A549 (cell line): Measurements from ENCODE around the gene BST1.

Experiments used
- CHD2 ChIP-seq: fragments of 150-350 bp; IDR thresholded peaks from 2 replicates; pipeline ENCODE4 v1.6.1; 2014; ENCODE audit warnings: low read length; ENCODE audit not compliant: partially characterized antibody
- EP300 ChIP-seq, 2 experiments: fragments of >200 bp; sonication (Bioruptor Twin); formaldehyde crosslinking; IDR thresholded peaks; 2 replicates in 1 of 2; 3 replicates in 1 of 2; pipeline ENCODE4 v1.6.1; 2016 to 2017
- ESRRA ChIP-seq: fragments of 150-350 bp; IDR thresholded peaks from 2 replicates; pipeline ENCODE4 v1.6.1; 2014; ENCODE audit warnings: mild to moderate bottlenecking, low read length, borderline replicate concordance
- FOSL2 ChIP-seq, 2 experiments: fragments of 450-650 bp in 1 of 2; fragments of >200 bp in 1 of 2; sonication (Bioruptor Twin) in 1 of 2; formaldehyde crosslinking; IDR thresholded peaks; 2 replicates each; pipeline versions ENCODE4 v1.5.0 to v1.6.1; 2016 to 2020; ENCODE audit warnings: mild to moderate bottlenecking in 1 of 2, moderate library complexity in 1 of 2
- GATA3 ChIP-seq: IDR thresholded peaks from 2 replicates; pipeline ENCODE4 v1.6.1; 2012; ENCODE audit warnings: borderline replicate concordance
- HDAC2 ChIP-seq: fragments of 200-600 bp; sonication (generic); IDR thresholded peaks from 2 replicates; pipeline ENCODE4 v1.6.1; 2016
- KDM1A ChIP-seq: fragments of 200-600 bp; sonication (generic); IDR thresholded peaks from 2 replicates; pipeline ENCODE4 v1.6.1; 2016; ENCODE audit warnings: low read depth, mild to moderate bottlenecking
- POLR2A ChIP-seq: IDR thresholded peaks from 2 replicates; pipeline ENCODE4 v1.6.1; 2012; ENCODE audit warnings: mild to moderate bottlenecking, low read length
- RARB ChIP-seq: fragments of 250-450 bp; sonication (Bioruptor Pico); IDR thresholded peaks from 2 replicates; pipeline ENCODE4 v1.8.0; 2021; ENCODE audit warnings: mild to moderate bottlenecking, moderate library complexity
- SREBF2 ChIP-seq: fragments of 450-650 bp; IDR thresholded peaks from 2 replicates; pipeline ENCODE4 v1.6.1; 2014; ENCODE audit warnings: mild to moderate bottlenecking, moderate library complexity
- TF ChIP-seq, protein P1 (sequence below): fragments of 450-650 bp; IDR thresholded peaks from 2 replicates; pipeline ENCODE4 v1.6.1; 2014; ENCODE audit warnings: antibody characterized with exemption
- TF ChIP-seq, protein P2 (sequence below): fragments of >200 bp; sonication (Bioruptor Twin); formaldehyde crosslinking; IDR thresholded peaks from 3 replicates; pipeline ENCODE4 v1.5.1; 2016

DNA sequence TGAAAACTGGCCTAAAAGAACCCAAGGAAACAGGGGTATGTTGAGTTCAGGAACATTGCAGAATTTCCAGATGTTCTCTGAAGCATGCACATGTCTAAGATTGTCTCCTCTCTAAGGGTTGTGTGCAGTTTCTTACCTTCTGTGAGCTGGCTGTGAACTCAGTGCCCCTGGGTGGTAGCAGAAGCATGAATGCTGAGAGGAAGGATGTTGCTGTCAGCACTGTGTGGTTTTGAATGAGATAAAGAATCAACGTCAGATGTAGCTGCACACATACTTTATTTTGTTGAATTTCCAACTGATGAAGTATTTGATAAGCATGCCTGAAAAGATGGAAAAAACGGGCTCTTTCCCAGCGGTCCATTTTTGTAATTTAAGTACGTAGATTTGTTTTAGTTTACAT lies 51.5 kb downstream of the BST1 start:
- TF ChIP-seq, protein P1, sequence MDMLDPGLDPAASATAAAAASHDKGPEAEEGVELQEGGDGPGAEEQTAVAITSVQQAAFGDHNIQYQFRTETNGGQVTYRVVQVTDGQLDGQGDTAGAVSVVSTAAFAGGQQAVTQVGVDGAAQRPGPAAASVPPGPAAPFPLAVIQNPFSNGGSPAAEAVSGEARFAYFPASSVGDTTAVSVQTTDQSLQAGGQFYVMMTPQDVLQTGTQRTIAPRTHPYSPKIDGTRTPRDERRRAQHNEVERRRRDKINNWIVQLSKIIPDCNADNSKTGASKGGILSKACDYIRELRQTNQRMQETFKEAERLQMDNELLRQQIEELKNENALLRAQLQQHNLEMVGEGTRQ: no peak
- TF ChIP-seq EP300 (IDR thresholded peaks at IDR 0.05) (no peak), GATA3 (no peak), RARB (no peak), HDAC2 (no peak), KDM1A (no peak), SREBF2 (no peak), POLR2A (no peak), CHD2 (no peak), ESRRA (no peak), FOSL2 (IDR thresholded peaks at IDR 0.05) (no peak), FOSL2 (CRISPR knock-in tag; IDR thresholded peaks at IDR 0.05) (no peak)
- TF ChIP-seq, protein P2, sequence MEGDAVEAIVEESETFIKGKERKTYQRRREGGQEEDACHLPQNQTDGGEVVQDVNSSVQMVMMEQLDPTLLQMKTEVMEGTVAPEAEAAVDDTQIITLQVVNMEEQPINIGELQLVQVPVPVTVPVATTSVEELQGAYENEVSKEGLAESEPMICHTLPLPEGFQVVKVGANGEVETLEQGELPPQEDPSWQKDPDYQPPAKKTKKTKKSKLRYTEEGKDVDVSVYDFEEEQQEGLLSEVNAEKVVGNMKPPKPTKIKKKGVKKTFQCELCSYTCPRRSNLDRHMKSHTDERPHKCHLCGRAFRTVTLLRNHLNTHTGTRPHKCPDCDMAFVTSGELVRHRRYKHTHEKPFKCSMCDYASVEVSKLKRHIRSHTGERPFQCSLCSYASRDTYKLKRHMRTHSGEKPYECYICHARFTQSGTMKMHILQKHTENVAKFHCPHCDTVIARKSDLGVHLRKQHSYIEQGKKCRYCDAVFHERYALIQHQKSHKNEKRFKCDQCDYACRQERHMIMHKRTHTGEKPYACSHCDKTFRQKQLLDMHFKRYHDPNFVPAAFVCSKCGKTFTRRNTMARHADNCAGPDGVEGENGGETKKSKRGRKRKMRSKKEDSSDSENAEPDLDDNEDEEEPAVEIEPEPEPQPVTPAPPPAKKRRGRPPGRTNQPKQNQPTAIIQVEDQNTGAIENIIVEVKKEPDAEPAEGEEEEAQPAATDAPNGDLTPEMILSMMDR: no peak
